ENCODE data around the gene SYCE3. TPM values are rescaled to one million over a fixed set of nuclear protein-coding genes. Genes with fewer than 3 reads are reported as not detected.

The SYCE3 gene
- total RNA-seq, 2 experiments from 2014 or later: not detected

DNA sequence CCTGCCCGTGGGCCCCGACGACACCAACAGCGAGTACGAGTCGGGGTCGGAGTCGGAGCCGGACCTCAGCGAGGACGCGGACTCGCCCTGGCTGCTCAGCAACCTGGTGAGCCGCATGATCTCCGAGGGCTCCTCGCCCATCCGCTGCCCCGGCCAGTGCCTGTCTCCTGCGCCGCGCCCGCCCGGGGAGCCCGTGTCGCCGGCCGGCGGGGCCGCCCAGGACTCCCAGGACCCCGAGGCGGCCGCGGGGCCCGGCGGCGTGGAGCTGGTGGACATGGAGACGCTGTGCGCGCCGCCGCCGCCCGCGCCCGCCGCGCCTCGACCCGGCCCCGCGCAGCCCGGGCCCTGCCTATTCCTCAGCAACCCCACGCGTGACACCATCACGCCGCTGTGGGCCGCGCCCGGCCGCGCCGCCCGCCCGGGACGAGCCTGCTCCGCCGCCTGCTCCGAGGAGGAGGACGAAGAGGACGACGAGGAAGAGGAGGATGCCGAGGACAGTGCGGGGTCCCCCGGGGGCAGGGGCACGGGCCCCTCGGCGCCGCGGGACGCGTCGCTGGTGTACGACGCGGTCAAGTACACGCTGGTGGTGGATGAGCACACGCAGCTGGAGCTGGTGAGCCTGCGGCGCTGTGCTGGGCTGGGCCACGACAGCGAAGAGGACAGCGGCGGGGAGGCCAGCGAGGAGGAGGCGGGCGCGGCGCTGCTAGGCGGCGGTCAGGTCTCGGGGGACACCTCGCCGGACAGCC is 41.7 kb upstream of the SYCE3 start:
- BruUV-seq (replicated peaks): no TSS peak

DNA sequence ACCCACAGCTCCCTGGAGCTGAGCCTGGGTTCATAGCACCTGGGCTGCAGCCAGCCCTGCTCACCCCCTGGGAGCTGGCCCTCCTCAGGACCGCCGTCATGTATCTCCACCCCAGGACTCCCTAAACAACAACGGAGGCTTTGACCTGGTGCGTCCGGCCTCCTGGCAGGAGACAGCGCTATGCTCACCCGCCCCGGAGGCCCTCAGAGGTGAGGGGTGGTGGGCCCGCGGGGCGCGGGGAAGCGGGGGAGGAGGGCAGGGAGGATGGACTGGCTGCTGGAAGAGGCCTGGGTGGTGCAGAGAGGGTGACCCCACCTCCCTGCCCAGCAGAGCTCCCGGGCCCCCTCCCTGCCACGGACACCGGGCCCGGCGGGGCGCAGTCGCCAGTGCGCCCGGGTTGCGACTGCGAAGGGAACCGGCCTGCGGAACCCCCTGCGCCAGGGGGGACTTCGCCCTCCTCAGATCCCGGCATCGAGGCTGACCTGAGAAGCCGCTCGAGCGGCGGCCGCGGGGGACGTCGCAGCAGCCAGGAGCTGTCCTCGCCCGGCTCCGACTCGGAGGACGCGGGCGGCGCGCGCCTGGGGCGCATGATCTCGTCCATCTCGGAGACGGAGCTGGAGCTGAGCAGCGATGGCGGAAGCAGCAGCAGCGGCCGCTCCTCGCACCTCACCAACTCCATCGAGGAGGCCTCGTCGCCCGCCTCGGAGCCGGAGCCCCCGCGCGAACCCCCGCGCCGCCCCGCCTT is 41.0 kb upstream of the SYCE3 start:
- Histone ChIP-seq H3K4me1 (ENCODE audit: insufficient read depth, low read length, poor library complexity, severe bottlenecking) (no peaks in the 10 kb centered on the region), H3K4me3 (ENCODE audit: low read depth, low read length, poor library complexity, severe bottlenecking) (no peak overlapping the region), H3K27ac (ENCODE audit: low read depth, low read length, poor library complexity, severe bottlenecking) (no peak overlapping the region), H3K9me2 (ENCODE audit: insufficient read depth, low read length) (no peaks in the 10 kb centered on the region), H4K20me1 (ENCODE audit: insufficient read depth, low read length) (no peaks in the 10 kb centered on the region), H3K36me3 (ENCODE audit: insufficient read depth, low read length) (no peaks in the 10 kb centered on the region), H2AFZ (ENCODE audit: low read length) (no peak overlapping the region), H3K4me2 (ENCODE audit: low read length) (no peak overlapping the region), H3K79me2 (ENCODE audit: insufficient read depth, low read depth, low read length) (no peaks in the 10 kb centered on the region), H3K9me3 (ENCODE audit: low read length) (no peaks in the 10 kb centered on the region)
- BruUV-seq (replicated peaks): no TSS peak
- TF ChIP-seq EZH2phosphoT487 (IDR thresholded peaks at IDR 0.05; ENCODE audit: borderline replicate concordance, low read depth, low read length): no peak
- TF ChIP-seq, protein P1, sequence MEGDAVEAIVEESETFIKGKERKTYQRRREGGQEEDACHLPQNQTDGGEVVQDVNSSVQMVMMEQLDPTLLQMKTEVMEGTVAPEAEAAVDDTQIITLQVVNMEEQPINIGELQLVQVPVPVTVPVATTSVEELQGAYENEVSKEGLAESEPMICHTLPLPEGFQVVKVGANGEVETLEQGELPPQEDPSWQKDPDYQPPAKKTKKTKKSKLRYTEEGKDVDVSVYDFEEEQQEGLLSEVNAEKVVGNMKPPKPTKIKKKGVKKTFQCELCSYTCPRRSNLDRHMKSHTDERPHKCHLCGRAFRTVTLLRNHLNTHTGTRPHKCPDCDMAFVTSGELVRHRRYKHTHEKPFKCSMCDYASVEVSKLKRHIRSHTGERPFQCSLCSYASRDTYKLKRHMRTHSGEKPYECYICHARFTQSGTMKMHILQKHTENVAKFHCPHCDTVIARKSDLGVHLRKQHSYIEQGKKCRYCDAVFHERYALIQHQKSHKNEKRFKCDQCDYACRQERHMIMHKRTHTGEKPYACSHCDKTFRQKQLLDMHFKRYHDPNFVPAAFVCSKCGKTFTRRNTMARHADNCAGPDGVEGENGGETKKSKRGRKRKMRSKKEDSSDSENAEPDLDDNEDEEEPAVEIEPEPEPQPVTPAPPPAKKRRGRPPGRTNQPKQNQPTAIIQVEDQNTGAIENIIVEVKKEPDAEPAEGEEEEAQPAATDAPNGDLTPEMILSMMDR (conservative IDR thresholded peaks at IDR 0.05; ENCODE audit: low read length): no peak
- POLR2A ChIA-PET: no interaction called here
- CTCF ChIA-PET (ENCODE audit: unreplicated experiment): no interaction called here
- intact Hi-C loops (cut with micrococcal nuclease; ENCODE audit: unreplicated experiment): no loop called here
- no peak for DNase-seq (ENCODE audit: low spot score)

More for the DNA sequence above, 41.7 kb upstream of the SYCE3 start:
- no peak overlapping the region for H2AFZ ChIP-seq (ENCODE audit: low read length)
- TF ChIP-seq, protein P1 (conservative IDR thresholded peaks at IDR 0.05; ENCODE audit: low read length): no peak
- TF ChIP-seq EZH2phosphoT487 (IDR thresholded peaks at IDR 0.05; ENCODE audit: borderline replicate concordance, low read depth, low read length): no peak
- CTCF ChIA-PET (ENCODE audit: unreplicated experiment): no interaction called here
- H3K9me3 ChIP-seq (ENCODE audit: low read length): no peaks in the 10 kb centered on the region
- no peaks in the 10 kb centered on the region for H3K36me3 ChIP-seq (ENCODE audit: insufficient read depth, low read length)
- H3K4me3 ChIP-seq (ENCODE audit: low read depth, low read length, poor library complexity, severe bottlenecking): no peak overlapping the region
- no peaks in the 10 kb centered on the region for H3K9me2 ChIP-seq (ENCODE audit: insufficient read depth, low read length)
- H4K20me1 ChIP-seq (ENCODE audit: insufficient read depth, low read length): no peaks in the 10 kb centered on the region
- H3K4me1 ChIP-seq (ENCODE audit: insufficient read depth, low read length, poor library complexity, severe bottlenecking): no peaks in the 10 kb centered on the region
- no peaks in the 10 kb centered on the region for H3K79me2 ChIP-seq (ENCODE audit: insufficient read depth, low read depth, low read length)
- POLR2A ChIA-PET: no interaction called here
- no peak overlapping the region for H3K4me2 ChIP-seq (ENCODE audit: low read length)
- no peak overlapping the region for H3K27ac ChIP-seq (ENCODE audit: low read depth, low read length, poor library complexity, severe bottlenecking)
- no peak for DNase-seq (ENCODE audit: low spot score)
- intact Hi-C loops (cut with micrococcal nuclease; ENCODE audit: unreplicated experiment): no loop called here

DNA sequence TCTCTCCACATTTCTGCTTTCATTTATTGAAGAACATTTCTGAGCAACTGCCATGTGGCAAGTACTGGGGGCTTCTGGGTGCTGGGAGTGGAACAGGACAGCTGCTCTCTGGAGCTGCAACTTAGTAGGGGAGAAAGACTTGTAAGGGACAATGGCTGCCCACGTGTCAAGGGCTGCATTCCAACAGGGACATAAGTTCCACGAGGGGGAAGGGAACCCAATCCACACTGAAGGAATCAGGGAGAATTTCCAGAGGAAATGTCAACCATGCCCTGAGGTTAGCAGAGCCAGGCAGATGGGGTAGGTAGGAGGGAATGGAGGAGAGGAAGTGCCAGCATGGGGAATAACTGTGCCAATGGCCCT is 39.6 kb upstream of the SYCE3 start:
- Histone ChIP-seq H3K27ac (ENCODE audit: low read depth, low read length, poor library complexity, severe bottlenecking) (no peak overlapping the region), H3K9me3 (ENCODE audit: low read length) (no peaks in the 10 kb centered on the region), H3K79me2 (ENCODE audit: insufficient read depth, low read depth, low read length) (no peaks in the 10 kb centered on the region), H3K36me3 (ENCODE audit: insufficient read depth, low read length) (no peaks in the 10 kb centered on the region), H3K4me1 (ENCODE audit: insufficient read depth, low read length, poor library complexity, severe bottlenecking) (no peaks in the 10 kb centered on the region), H3K9me2 (ENCODE audit: insufficient read depth, low read length) (no peaks in the 10 kb centered on the region), H2AFZ (ENCODE audit: low read length) (no peak overlapping the region), H3K4me3 (ENCODE audit: low read depth, low read length, poor library complexity, severe bottlenecking) (no peak overlapping the region), H4K20me1 (ENCODE audit: insufficient read depth, low read length) (no peaks in the 10 kb centered on the region), H3K4me2 (ENCODE audit: low read length) (no peak overlapping the region)
- BruUV-seq (replicated peaks): no TSS peak
- no peak for DNase-seq (ENCODE audit: low spot score)
- no peak for TF ChIP-seq EZH2phosphoT487 (IDR thresholded peaks at IDR 0.05; ENCODE audit: borderline replicate concordance, low read depth, low read length)
- TF ChIP-seq, protein P1 (conservative IDR thresholded peaks at IDR 0.05; ENCODE audit: low read length): no peak
- ChIA-PET POLR2A (no interaction called here), CTCF (ENCODE audit: unreplicated experiment) (no interaction called here)
- intact Hi-C loops (cut with micrococcal nuclease; ENCODE audit: unreplicated experiment): no loop called here

All from OCI-LY7 (cell line).